Fibroblast of lung (primary cell): ENCODE data around the gene HECW1. TPM values are rescaled to one million over a fixed set of nuclear protein-coding genes. Genes with fewer than 3 reads are reported as not detected.
"Not testable (repeated sequence)": the region's sequence is repeated elsewhere in the genome, so short reads cannot be mapped to it uniquely, and the experiment has no call there.

Experiments used
- DNase-seq, 2 donors: peaks; one replicate each; pipeline versions ENCODE4 v3.0.0 to v3.0.0-alpha.2; 2010; ENCODE audit warnings: low read depth in 2 of 2
- H2AFZ ChIP-seq: 2 replicates; pipeline ENCODE4 v1.5.1; 2012; ENCODE audit warnings: low read length, control low read depth, inconsistent platforms
- H3K27ac ChIP-seq: 2 replicates; pipeline ENCODE4 v1.5.1; 2011; ENCODE audit warnings: low read length, control low read depth; ENCODE audit not compliant: insufficient read depth
- H3K27me3 ChIP-seq: 2 replicates; pipeline ENCODE4 v1.5.1; 2011; ENCODE audit warnings: mild to moderate bottlenecking, low read length; ENCODE audit not compliant: control insufficient read depth, insufficient read depth
- H3K36me3 ChIP-seq: 2 replicates; pipeline ENCODE4 v1.5.1; 2011; ENCODE audit warnings: low read length; ENCODE audit not compliant: control insufficient read depth, insufficient read depth
- H3K4me1 ChIP-seq: 2 replicates; pipeline ENCODE4 v1.5.1; 2011; ENCODE audit warnings: low read length; ENCODE audit not compliant: control insufficient read depth, insufficient read depth; ENCODE audit errors: extremely low read depth
- H3K4me2 ChIP-seq: 2 replicates; pipeline ENCODE4 v1.5.1; 2011; ENCODE audit warnings: low read length, control low read depth; ENCODE audit not compliant: insufficient read depth; ENCODE audit errors: extremely low read depth
- H3K4me3 ChIP-seq, 4 experiments: fragments of 200-600 bp in 1 of 4; sonication (generic) in 1 of 4; replicated peaks in 1 of 4; 2 replicates each; pipeline ENCODE4 v1.5.1; 2011 to 2016; ENCODE audit warnings: low read length in 4 of 4, low read depth in 3 of 4, mild to moderate bottlenecking in 3 of 4, control low read depth in 2 of 4, inconsistent platforms in 1 of 4, mixed read lengths in 1 of 4; ENCODE audit not compliant: insufficient read depth in 1 of 4; ENCODE audit errors: control extremely low read depth in 1 of 4
- H3K79me2 ChIP-seq: 2 replicates; pipeline ENCODE4 v1.5.1; 2012; ENCODE audit warnings: mild to moderate bottlenecking, low read length, inconsistent platforms; ENCODE audit not compliant: control insufficient read depth, insufficient read depth
- H3K9ac ChIP-seq: 2 replicates; pipeline ENCODE4 v1.5.1; 2011; ENCODE audit warnings: mild to moderate bottlenecking, low read length, control low read depth; ENCODE audit not compliant: insufficient read depth
- H3K9me3 ChIP-seq: 2 replicates; pipeline ENCODE4 v1.5.1; 2012; ENCODE audit warnings: low read depth, low read length; ENCODE audit not compliant: control insufficient read depth, insufficient read depth
- H4K20me1 ChIP-seq: 2 replicates; pipeline ENCODE4 v1.5.1; 2011; ENCODE audit warnings: low read length; ENCODE audit not compliant: control insufficient read depth, insufficient read depth; ENCODE audit errors: extremely low read depth
- CTCF ChIP-seq, 2 donors: IDR thresholded peaks in 1 of 2; conservative IDR thresholded peaks in 1 of 2; 1 replicate in 1 of 2; 2 replicates in 1 of 2; pipeline ENCODE4 v1.5.1; 2011 to 2012; ENCODE audit warnings: low read length in 2 of 2, control low read depth in 1 of 2, inconsistent platforms in 1 of 2, low read depth in 1 of 2, mild to moderate bottlenecking in 1 of 2
- EZH2 ChIP-seq: IDR thresholded peaks from 2 replicates; pipeline ENCODE4 v1.5.1; 2012; ENCODE audit warnings: low read length, control low read depth, mild to moderate bottlenecking; ENCODE audit errors: missing control alignments
- polyA plus RNA-seq, 2 donors: library from polyadenylated mRNA; depleted of rRNA in 1 of 2; stranded (reverse) in 1 of 2; unstranded in 1 of 2; fragments of >200 nt; gene quantifications; 2 replicates each; pipeline ENCODE4 v1.2.1, GENCODE V29; 2011 to 2012; ENCODE audit warnings: missing spikeins in 1 of 2
- total RNA-seq: library from RNA; depleted of rRNA; stranded (reverse); fragments of >200 nt; gene quantifications from 2 replicates; pipeline ENCODE4 v1.2.1, GENCODE V29; 2014

HECW1 gene
- total and polyA plus RNA-seq, 2 donors (not counting 1 experiment from before 2014, with no cell fraction given) = 1.1 to 6.1 TPM

- no peak for DNase-seq
- H3K27ac ChIP-seq = no peak overlapping the region
- H2AFZ ChIP-seq = no peak overlapping the region
- peaks cover 7% of the 10 kb centered on the region for H4K20me1 ChIP-seq
- peaks cover 82% of the 10 kb centered on the region for H3K79me2 ChIP-seq
- no peaks in the 10 kb centered on the region for H3K27me3 ChIP-seq
- peaks cover 6% of the 10 kb centered on the region for H3K4me1 ChIP-seq
- TF ChIP-seq CTCF (conservative IDR thresholded peaks at IDR 0.05 in 1 of 2, IDR thresholded peaks at IDR 0.05 in 1 of 2; ENCODE audit: low read depth in 1 of 2, low read length in 2 of 2) (no peak), EZH2 (no peak)
- peaks cover 3% of the 10 kb centered on the region for H3K36me3 ChIP-seq
- no peak overlapping the region for H3K9ac ChIP-seq
- no peak overlapping the region for H3K4me3 ChIP-seq
- no peak overlapping the region for H3K4me2 ChIP-seq
- H3K9me3 ChIP-seq = no peaks in the 10 kb centered on the region
Measured at GRCh38 chr7:43594020-43594419, 481.6 kb downstream of the HECW1 start.

- H3K27me3 ChIP-seq, H3K27ac ChIP-seq, H2AFZ ChIP-seq, H3K9me3 ChIP-seq, DNase-seq, H3K9ac ChIP-seq, H3K4me3 ChIP-seq, H3K4me1 ChIP-seq, H4K20me1 ChIP-seq, H3K4me2 ChIP-seq, H3K36me3 ChIP-seq: not testable (repeated sequence)
- peaks cover 73% of the 10 kb centered on the region for H3K79me2 ChIP-seq
Measured at GRCh38 chr7:43596426-43596825, 484.0 kb downstream of the HECW1 start.

- no peak for TF ChIP-seq EZH2
- no peak for TF ChIP-seq CTCF (conservative IDR thresholded peaks at IDR 0.05 in 1 of 2, IDR thresholded peaks at IDR 0.05 in 1 of 2; ENCODE audit: low read depth in 1 of 2, low read length in 2 of 2)
Measured at GRCh38 chr7:43600056-43600455, 487.6 kb downstream of the HECW1 start.

More at GRCh38 chr7:43600056-43600455, 487.6 kb downstream of the HECW1 start:
- Histone ChIP-seq H3K27ac (no peak overlapping the region), H3K36me3 (peaks cover 7% of the 10 kb centered on the region), H4K20me1 (no peaks in the 10 kb centered on the region), H3K4me3 (no peak overlapping the region), H3K9ac (no peak overlapping the region), H3K79me2 (peaks cover 73% of the 10 kb centered on the region), H3K9me3 (no peaks in the 10 kb centered on the region), H2AFZ (no peak overlapping the region), H3K4me1 (no peaks in the 10 kb centered on the region), H3K4me2 (no peak overlapping the region), H3K27me3 (no peaks in the 10 kb centered on the region)
- no peak for DNase-seq
